Measurements from ENCODE around the gene RET.

RET gene

GRCh38 chr10:43135656-43136055 lies 58.8 kb downstream of the RET start:
- no peak overlapping the region for H3K4me2 ChIP-seq (ENCODE audit: low read length)
- H4K20me1 ChIP-seq (ENCODE audit: control insufficient read depth, insufficient read depth, low read depth, low read length): no peaks in the 10 kb centered on the region
- peaks cover 53% of the 10 kb centered on the region for H3K4me1 ChIP-seq (ENCODE audit: control insufficient read depth, low read length)
- no peak overlapping the region for H3K4me3 ChIP-seq (ENCODE audit: low read length)
- no peaks in the 10 kb centered on the region for H3K27me3 ChIP-seq (ENCODE audit: control insufficient read depth, low read length)
- peaks cover 31% of the 10 kb centered on the region for H3K79me2 ChIP-seq (ENCODE audit: control insufficient read depth, low read length)
- no peaks in the 10 kb centered on the region for H3K9me2 ChIP-seq (replicated peaks; ENCODE audit: control insufficient read depth, low read length)
- TF ChIP-seq EZH2phosphoT487 (IDR thresholded peaks at IDR 0.05; ENCODE audit: borderline replicate concordance, low read length) (no peak), CTCF (IDR thresholded peaks at IDR 0.05; ENCODE audit: low read depth, low read length, poor library complexity, severe bottlenecking) (no peak)
- H3F3A ChIP-seq (ENCODE audit: control insufficient read depth, insufficient read depth): no peaks in the 10 kb centered on the region
- no peak overlapping the region for H3K27ac ChIP-seq (ENCODE audit: low read depth, low read length)
- no peaks in the 10 kb centered on the region for H3K9me3 ChIP-seq (ENCODE audit: control insufficient read depth, insufficient read depth, low read length)
- peaks cover 3% of the 10 kb centered on the region; the same call in 1 of the 2 replicates for H3K36me3 ChIP-seq (ENCODE audit: control insufficient read depth, low read length)

- Histone ChIP-seq H3K4me1 (ENCODE audit: control insufficient read depth, low read length) (peaks cover 60% of the 10 kb centered on the region), H3K27ac (ENCODE audit: low read depth, low read length) (no peak overlapping the region), H3K27me3 (ENCODE audit: control insufficient read depth, low read length) (no peaks in the 10 kb centered on the region), H3K9me3 (ENCODE audit: control insufficient read depth, insufficient read depth, low read length) (no peaks in the 10 kb centered on the region), H3F3A (ENCODE audit: control insufficient read depth, insufficient read depth) (no peaks in the 10 kb centered on the region), H3K4me2 (ENCODE audit: low read length) (peak overlapping the region; percentile 88; the same call in 1 of the 2 replicates), H3K9me2 (replicated peaks; ENCODE audit: control insufficient read depth, low read length) (no peaks in the 10 kb centered on the region), H4K20me1 (ENCODE audit: control insufficient read depth, insufficient read depth, low read depth, low read length) (no peaks in the 10 kb centered on the region), H3K4me3 (ENCODE audit: low read length) (no peak overlapping the region), H3K79me2 (ENCODE audit: control insufficient read depth, low read length) (peaks cover 39% of the 10 kb centered on the region), H3K36me3 (ENCODE audit: control insufficient read depth, low read length) (peaks cover 3% of the 10 kb centered on the region; the same call in 1 of the 2 replicates)
- no peak for TF ChIP-seq CTCF (IDR thresholded peaks at IDR 0.05; ENCODE audit: low read depth, low read length, poor library complexity, severe bottlenecking)
Measured at GRCh38 chr10:43136432-43136831, 59.6 kb downstream of the RET start.

- Histone ChIP-seq H3K4me2 (ENCODE audit: low read length) (peak overlapping the region; percentile 88), H3F3A (ENCODE audit: control insufficient read depth, insufficient read depth) (no peaks in the 10 kb centered on the region), H3K9me3 (ENCODE audit: control insufficient read depth, insufficient read depth, low read length) (no peaks in the 10 kb centered on the region), H3K79me2 (ENCODE audit: control insufficient read depth, low read length) (peaks cover 44% of the 10 kb centered on the region), H4K20me1 (ENCODE audit: control insufficient read depth, insufficient read depth, low read depth, low read length) (no peaks in the 10 kb centered on the region), H3K4me1 (ENCODE audit: control insufficient read depth, low read length) (peaks cover 65% of the 10 kb centered on the region), H3K36me3 (ENCODE audit: control insufficient read depth, low read length) (peaks cover 3% of the 10 kb centered on the region; the same call in 1 of the 2 replicates), H3K27me3 (ENCODE audit: control insufficient read depth, low read length) (no peaks in the 10 kb centered on the region), H3K27ac (ENCODE audit: low read depth, low read length) (no peak overlapping the region), H3K4me3 (ENCODE audit: low read length) (peak overlapping the region; percentile 94), H3K9me2 (replicated peaks; ENCODE audit: control insufficient read depth, low read length) (no peaks in the 10 kb centered on the region)
- TF ChIP-seq CTCF (IDR thresholded peaks at IDR 0.05; ENCODE audit: low read depth, low read length, poor library complexity, severe bottlenecking): no peak
- TF ChIP-seq EZH2phosphoT487 (IDR thresholded peaks at IDR 0.05; ENCODE audit: borderline replicate concordance, low read length): no peak
Measured at GRCh38 chr10:43136995-43137716, 60.3 kb downstream of the RET start.

All from DOHH2 (cell line).